DND-41 (cell line): ENCODE data around the gene DNAH14.

Source experiments
- ATAC-seq: fragments of 200-7000 bp; cut with Tn5 transposase; 3 replicates; pipeline ENCODE4 v1.9.1; 2021; ENCODE audit warnings: low read depth; ENCODE audit not compliant: insufficient read depth
- DNase-seq: peaks from one replicate; pipeline ENCODE4 v3.0.0-alpha.2; 2020
- H2AFZ ChIP-seq: 2 replicates; pipeline ENCODE4 v1.6.0; 2012; ENCODE audit warnings: low read depth, low read length
- H3K27ac ChIP-seq: 2 replicates; pipeline ENCODE4 v1.5.1; 2012; ENCODE audit warnings: low read length, inconsistent platforms
- H3K27me3 ChIP-seq: fragments of 200-600 bp; sonication (generic); 2 replicates; pipeline ENCODE4 v1.6.0; 2012; ENCODE audit warnings: low read length, mild to moderate bottlenecking, inconsistent platforms; ENCODE audit not compliant: insufficient read depth, poor library complexity
- H3K36me3 ChIP-seq: 2 replicates; pipeline ENCODE4 v1.5.1; 2012; ENCODE audit warnings: low read length, inconsistent platforms; ENCODE audit not compliant: insufficient read depth
- H3K4me1 ChIP-seq: 2 replicates; pipeline ENCODE4 v1.5.1; 2012; ENCODE audit warnings: mild to moderate bottlenecking, low read length; ENCODE audit not compliant: insufficient read depth
- H3K4me2 ChIP-seq: 2 replicates; pipeline ENCODE4 v1.6.0; 2012; ENCODE audit warnings: mild to moderate bottlenecking, moderate library complexity, low read length, inconsistent platforms; ENCODE audit not compliant: insufficient read depth
- H3K4me3 ChIP-seq, 2 experiments: fragments of 200-600 bp in 1 of 2; shearing (Covaris generic) in 1 of 2; 2 replicates each; pipeline ENCODE4 v1.5.1; 2012 to 2016; ENCODE audit warnings: inconsistent platforms in 2 of 2, low read length in 2 of 2, mild to moderate bottlenecking in 2 of 2, low read depth in 1 of 2, moderate library complexity in 1 of 2
- H3K79me2 ChIP-seq: 2 replicates; pipeline ENCODE4 v1.6.0; 2012; ENCODE audit warnings: low read length, inconsistent platforms; ENCODE audit not compliant: insufficient read depth
- H3K9ac ChIP-seq: 2 replicates; pipeline ENCODE4 v1.6.0; 2012; ENCODE audit warnings: low read depth, mild to moderate bottlenecking, inconsistent platforms, low read length, moderate library complexity
- H3K9me3 ChIP-seq: 2 replicates; pipeline ENCODE4 v1.5.1; 2012; ENCODE audit warnings: low read length, moderate library complexity, mild to moderate bottlenecking, inconsistent platforms; ENCODE audit not compliant: insufficient read depth, severe bottlenecking
- H4K20me1 ChIP-seq: 2 replicates; pipeline ENCODE4 v1.6.0; 2012; ENCODE audit warnings: low read length; ENCODE audit not compliant: insufficient read depth
- EZH2 ChIP-seq: IDR thresholded peaks from 3 replicates; pipeline ENCODE4 v1.6.1; 2012; ENCODE audit warnings: borderline replicate concordance, low read depth, mild to moderate bottlenecking, moderate library complexity, low read length, inconsistent platforms; ENCODE audit not compliant: severe bottlenecking
- TF ChIP-seq, protein P1 (sequence below): IDR thresholded peaks from 2 replicates; pipeline ENCODE4 v1.5.1; 2012; ENCODE audit warnings: borderline replicate concordance, low read length, moderate library complexity, mild to moderate bottlenecking; ENCODE audit not compliant: poor library complexity, severe bottlenecking; ENCODE audit errors: extremely low read depth

Gene DNAH14

DNA sequence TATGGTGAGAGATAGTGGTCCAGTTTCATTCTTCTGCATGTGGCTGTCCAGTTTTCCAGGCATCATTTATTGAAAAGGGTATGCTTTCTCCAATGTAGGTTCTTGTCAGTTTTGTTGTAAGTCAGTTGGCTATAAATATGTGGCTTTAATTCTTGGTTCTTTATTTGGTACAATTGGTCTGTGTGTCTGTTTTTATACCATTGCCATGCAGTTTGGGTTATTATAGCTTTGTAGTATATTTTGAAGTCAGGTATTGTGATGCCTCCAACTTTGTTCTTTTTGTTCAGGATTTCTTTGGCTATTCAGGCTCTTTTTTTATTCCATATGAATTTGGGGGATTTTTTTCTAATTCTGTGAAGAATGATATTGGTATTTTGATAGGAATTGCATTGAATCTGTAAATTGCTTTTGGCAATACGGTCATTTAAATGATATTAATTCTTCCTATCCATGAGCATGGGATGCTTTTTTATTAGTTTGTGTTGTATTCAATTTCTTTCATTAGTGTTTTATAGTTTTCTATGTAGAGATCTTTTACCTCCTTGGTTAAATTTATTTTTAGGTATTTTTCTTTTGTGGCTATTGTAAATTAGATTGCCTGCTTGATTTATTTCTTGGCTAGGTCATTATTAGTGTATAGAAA lies 3.3 kb downstream of the DNAH14 start:
- Histone ChIP-seq H3K27me3 (peaks cover 23% of the 10 kb centered on the region), H4K20me1 (no peaks in the 10 kb centered on the region), H2AFZ (no peak overlapping the region), H3K9ac (no peak overlapping the region), H3K4me1 (peaks cover 9% of the 10 kb centered on the region; the same call in 1 of the 2 replicates), H3K4me3 (no peak overlapping the region), H3K79me2 (no peaks in the 10 kb centered on the region), H3K36me3 (no peaks in the 10 kb centered on the region), H3K4me2 (no peak overlapping the region), H3K27ac (no peak overlapping the region), H3K9me3 (peaks cover 24% of the 10 kb centered on the region)
- TF ChIP-seq, protein P1, sequence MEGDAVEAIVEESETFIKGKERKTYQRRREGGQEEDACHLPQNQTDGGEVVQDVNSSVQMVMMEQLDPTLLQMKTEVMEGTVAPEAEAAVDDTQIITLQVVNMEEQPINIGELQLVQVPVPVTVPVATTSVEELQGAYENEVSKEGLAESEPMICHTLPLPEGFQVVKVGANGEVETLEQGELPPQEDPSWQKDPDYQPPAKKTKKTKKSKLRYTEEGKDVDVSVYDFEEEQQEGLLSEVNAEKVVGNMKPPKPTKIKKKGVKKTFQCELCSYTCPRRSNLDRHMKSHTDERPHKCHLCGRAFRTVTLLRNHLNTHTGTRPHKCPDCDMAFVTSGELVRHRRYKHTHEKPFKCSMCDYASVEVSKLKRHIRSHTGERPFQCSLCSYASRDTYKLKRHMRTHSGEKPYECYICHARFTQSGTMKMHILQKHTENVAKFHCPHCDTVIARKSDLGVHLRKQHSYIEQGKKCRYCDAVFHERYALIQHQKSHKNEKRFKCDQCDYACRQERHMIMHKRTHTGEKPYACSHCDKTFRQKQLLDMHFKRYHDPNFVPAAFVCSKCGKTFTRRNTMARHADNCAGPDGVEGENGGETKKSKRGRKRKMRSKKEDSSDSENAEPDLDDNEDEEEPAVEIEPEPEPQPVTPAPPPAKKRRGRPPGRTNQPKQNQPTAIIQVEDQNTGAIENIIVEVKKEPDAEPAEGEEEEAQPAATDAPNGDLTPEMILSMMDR, result no peak
- TF ChIP-seq EZH2, result no peak
- ATAC-seq (no peak), DNase-seq (no peak)

DNA sequence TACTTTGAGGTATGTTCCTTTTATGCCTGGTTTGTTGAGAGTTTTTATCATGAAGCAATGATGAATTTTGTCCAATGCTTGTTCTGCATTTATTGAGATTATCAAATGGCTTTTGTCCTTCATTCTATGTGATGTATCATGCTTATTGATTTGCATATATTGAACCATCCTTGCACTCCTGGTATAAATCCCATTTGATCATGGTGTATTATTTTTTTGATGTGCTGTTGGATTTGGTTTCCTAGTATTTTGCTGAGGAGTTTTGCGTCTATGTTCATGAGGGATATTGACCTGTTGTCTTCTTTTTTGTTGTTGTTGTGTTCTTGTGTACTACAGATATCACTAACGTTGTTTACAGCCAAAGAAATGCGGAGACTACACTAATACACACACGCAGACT lies 4.1 kb downstream of the DNAH14 start:
- ATAC-seq, result no peak
- Histone ChIP-seq H3K27me3 (peaks cover 19% of the 10 kb centered on the region), H4K20me1 (no peaks in the 10 kb centered on the region), H3K79me2 (no peaks in the 10 kb centered on the region), H3K27ac (no peak overlapping the region), H2AFZ (no peak overlapping the region), H3K36me3 (no peaks in the 10 kb centered on the region), H3K4me1 (peaks cover 9% of the 10 kb centered on the region; the same call in 1 of the 2 replicates), H3K4me3 (no peak overlapping the region), H3K9ac (no peak overlapping the region), H3K4me2 (no peak overlapping the region), H3K9me3 (peaks cover 24% of the 10 kb centered on the region)
- TF ChIP-seq EZH2, result no peak
- TF ChIP-seq, protein P1, result no peak
- no peak for DNase-seq

DNA sequence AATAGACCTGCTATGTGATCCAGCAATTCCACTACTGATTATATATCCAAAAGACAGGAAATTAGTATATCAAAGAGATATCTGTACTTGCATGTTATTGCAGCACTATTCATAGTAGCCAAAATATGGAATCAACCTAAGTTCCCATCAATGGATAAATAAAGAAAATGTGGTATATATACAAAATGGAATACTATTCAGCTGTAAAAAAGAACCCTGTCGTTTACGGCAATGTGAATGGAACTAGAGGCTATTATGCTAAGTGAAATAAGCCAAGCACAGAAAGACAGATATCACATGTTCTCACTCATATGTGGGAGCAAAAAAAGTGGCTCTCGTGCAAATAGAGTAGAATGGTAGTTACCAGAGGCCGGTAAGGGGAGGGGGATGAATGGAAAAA lies 9.2 kb downstream of the DNAH14 start:
- no peak for DNase-seq
- TF ChIP-seq EZH2, result no peak
- TF ChIP-seq, protein P1, result no peak
- no peak overlapping the region for H3K4me3 ChIP-seq
- H3K36me3 ChIP-seq, result no peaks in the 10 kb centered on the region
- H3K4me2 ChIP-seq, result no peak overlapping the region
- no peak overlapping the region for H3K27ac ChIP-seq
- no peaks in the 10 kb centered on the region for H3K4me1 ChIP-seq
- H3K9ac ChIP-seq, result no peak overlapping the region
- peaks cover 8% of the 10 kb centered on the region for H3K9me3 ChIP-seq
- H2AFZ ChIP-seq, result no peak overlapping the region
- no peaks in the 10 kb centered on the region for H3K27me3 ChIP-seq
- H3K79me2 ChIP-seq, result no peaks in the 10 kb centered on the region
- no peaks in the 10 kb centered on the region for H4K20me1 ChIP-seq
- no peak for ATAC-seq
